ENCODE results near the gene SHC2. TPM values are rescaled to one million over a fixed set of nuclear protein-coding genes. Genes with fewer than 3 reads are reported as not detected.

The SHC2 gene
- total RNA-seq, 1 experiment from 2014 or later: 6.7 TPM

GRCh38 chr19:447816-448560 lies 12.8 kb downstream of the SHC2 start:
- Histone ChIP-seq H3K36me3 (ENCODE audit: control insufficient read depth, insufficient read depth, low read length) (no peaks in the 10 kb centered on the region), H3K27me3 (ENCODE audit: control insufficient read depth, insufficient read depth, low read length) (no peaks in the 10 kb centered on the region), H3K9me3 (ENCODE audit: control insufficient read depth, insufficient read depth, low read depth, low read length) (no peaks in the 10 kb centered on the region), H3K4me1 (ENCODE audit: control insufficient read depth, insufficient read depth, low read length) (no peaks in the 10 kb centered on the region), H3K27ac (ENCODE audit: low read length) (no peak overlapping the region), H3K4me3 (ENCODE audit: low read depth in 2 of 2, low read length in 2 of 2) (no peak overlapping the region)
- ChIA-PET POLR2A (interaction anchor here (0.7 kb wide), 1 partner anchor 34 kb away, joined by 3 read pairs; no protein-coding TSS in a partner anchor), CTCF (no interaction called here)
- ATAC-seq (no peak), DNase-seq (ENCODE audit: low read depth, low spot score) (no peak)
- BruUV-seq (replicated peaks): no TSS peak
- in situ Hi-C loops (cut with HindIII; ENCODE audit: low pct_unique_long_range_greater_than_20kb, low sequenced_read_pairs) (no loop called here), intact Hi-C loops (cut with micrococcal nuclease; ENCODE audit: unreplicated experiment) (no loop called here)
- TF ChIP-seq TCF7L2 (IDR thresholded peaks at IDR 0.05; ENCODE audit: low read depth, low read length): no peak
- no peak for TF ChIP-seq CTCF (IDR thresholded peaks at IDR 0.05)
- no peak for TF ChIP-seq SIN3A (IDR thresholded peaks at IDR 0.05; ENCODE audit: borderline replicate concordance, insufficient read depth, low read depth, low read length)
- TF ChIP-seq REST (IDR thresholded peaks at IDR 0.05; ENCODE audit: insufficient read depth in 1 of 2, low read depth in 2 of 2, low read length in 1 of 2): no peak
- no peak for TF ChIP-seq POLR2AphosphoS5 (IDR thresholded peaks at IDR 0.05; ENCODE audit: low read depth, low read length)

- DNase-seq (ENCODE audit: low read depth, low spot score) (no peak), ATAC-seq (no peak)
- no peak for TF ChIP-seq POLR2AphosphoS5 (IDR thresholded peaks at IDR 0.05; ENCODE audit: low read depth, low read length)
- no peak for TF ChIP-seq REST (IDR thresholded peaks at IDR 0.05; ENCODE audit: insufficient read depth in 1 of 2, low read depth in 2 of 2, low read length in 1 of 2)
- TF ChIP-seq TCF7L2 (IDR thresholded peaks at IDR 0.05; ENCODE audit: low read depth, low read length): no peak
- no peak for TF ChIP-seq CTCF (IDR thresholded peaks at IDR 0.05)
- TF ChIP-seq SIN3A (IDR thresholded peaks at IDR 0.05; ENCODE audit: borderline replicate concordance, insufficient read depth, low read depth, low read length): no peak
- no peaks in the 10 kb centered on the region for H3K36me3 ChIP-seq (ENCODE audit: control insufficient read depth, insufficient read depth, low read length)
- no peak overlapping the region for H3K4me3 ChIP-seq (ENCODE audit: low read depth in 2 of 2, low read length in 2 of 2)
- POLR2A ChIA-PET: interaction anchor here (0.7 kb wide), 1 partner anchor 33 kb away, joined by 3 read pairs; no protein-coding TSS in a partner anchor
- in situ Hi-C loops (cut with HindIII; ENCODE audit: low pct_unique_long_range_greater_than_20kb, low sequenced_read_pairs): no loop called here
- no peak overlapping the region for H3K27ac ChIP-seq (ENCODE audit: low read length)
- BruUV-seq (replicated peaks): no TSS peak
- intact Hi-C loops (cut with micrococcal nuclease; ENCODE audit: unreplicated experiment): no loop called here
- CTCF ChIA-PET: no interaction called here
- no peaks in the 10 kb centered on the region for H3K4me1 ChIP-seq (ENCODE audit: control insufficient read depth, insufficient read depth, low read length)
- no peaks in the 10 kb centered on the region for H3K9me3 ChIP-seq (ENCODE audit: control insufficient read depth, insufficient read depth, low read depth, low read length)
- H3K27me3 ChIP-seq (ENCODE audit: control insufficient read depth, insufficient read depth, low read length): no peaks in the 10 kb centered on the region
Observed at GRCh38 chr19:447064-447426, 13.8 kb downstream of the SHC2 start.
